Prostate gland (tissue), 2 donors: Measurements from ENCODE around the gene CDKN2B. TPM values are rescaled to one million over a fixed set of nuclear protein-coding genes. Genes with fewer than 3 reads are reported as not detected.

ENCODE experiments used
- DNase-seq: peaks from one replicate; pipeline ENCODE4 v3.0.0-alpha.2; 2019; ENCODE audit warnings: low spot score
- H3K27ac ChIP-seq, 2 donors: fragments of 200-600 bp; sonication (generic); 2 replicates each; pipeline ENCODE4 v1.5.1; 2017 to 2019
- H3K27me3 ChIP-seq: fragments of 200-600 bp; sonication (generic); replicated peaks from 2 replicates; pipeline ENCODE4 v1.5.1; 2019; ENCODE audit not compliant: insufficient read depth
- H3K36me3 ChIP-seq, 2 donors: fragments of 200-600 bp; sonication (generic); 1 replicate in 1 of 2; 2 replicates in 1 of 2; pipeline versions ENCODE4 v1.5.1 to v1.8.1; 2017 to 2019
- H3K4me1 ChIP-seq: fragments of 200-600 bp; sonication (generic); replicated peaks from 2 replicates; pipeline ENCODE4 v1.5.1; 2019
- H3K4me3 ChIP-seq, 2 donors: fragments of 200-600 bp; sonication (generic); 2 replicates each; pipeline ENCODE4 v1.5.1; 2017 to 2019
- H3K9me3 ChIP-seq: fragments of 200-600 bp; sonication (generic); 2 replicates; pipeline ENCODE4 v1.5.1; 2017
- POLR2A ChIP-seq: fragments of 450-650 bp; IDR thresholded peaks from one replicate; pipeline ENCODE4 v1.6.1; 2016; ENCODE audit warnings: antibody characterized with exemption, mild to moderate bottlenecking
- POLR2AphosphoS5 ChIP-seq: sonication (generic); formaldehyde crosslinking; IDR thresholded peaks from one replicate; pipeline ENCODE4 v1.6.1; 2017; ENCODE audit warnings: antibody characterized with exemption
- WGBS: methylation state at CpG from one replicate; pipeline ENCODE4 v1.1.5; 2018; 5-methylcytosine and 5-hydroxymethylcytosine counted together
- intact Hi-C: fragments of 100-400 bp; cut with DNase I; formaldehyde crosslinking; loops from one replicate; pipeline ENCODE4 v1.14.2; 2022
- total RNA-seq, 2 donors: library from RNA; depleted of rRNA; stranded (reverse); fragments of >200 nt; gene quantifications; one replicate each; pipeline ENCODE4 v1.1.0, GENCODE V29; 2016
- TF ChIP-seq, protein P1 (sequence below), 4 experiments: fragments of 200-600 bp in 2 of 4; fragments of 450-650 bp in 2 of 4; sonication (generic) in 2 of 4; IDR thresholded peaks; 1 replicate in 3 of 4; 2 replicates in 1 of 4; pipeline ENCODE4 v1.5.1; 2016 to 2019; ENCODE audit warnings: antibody characterized with exemption in 4 of 4, mild to moderate bottlenecking in 2 of 4, moderate library complexity in 2 of 4

Gene CDKN2B
- total RNA-seq, 2 donors from 2014 or later = 5.4 to 8.8 TPM

DNA sequence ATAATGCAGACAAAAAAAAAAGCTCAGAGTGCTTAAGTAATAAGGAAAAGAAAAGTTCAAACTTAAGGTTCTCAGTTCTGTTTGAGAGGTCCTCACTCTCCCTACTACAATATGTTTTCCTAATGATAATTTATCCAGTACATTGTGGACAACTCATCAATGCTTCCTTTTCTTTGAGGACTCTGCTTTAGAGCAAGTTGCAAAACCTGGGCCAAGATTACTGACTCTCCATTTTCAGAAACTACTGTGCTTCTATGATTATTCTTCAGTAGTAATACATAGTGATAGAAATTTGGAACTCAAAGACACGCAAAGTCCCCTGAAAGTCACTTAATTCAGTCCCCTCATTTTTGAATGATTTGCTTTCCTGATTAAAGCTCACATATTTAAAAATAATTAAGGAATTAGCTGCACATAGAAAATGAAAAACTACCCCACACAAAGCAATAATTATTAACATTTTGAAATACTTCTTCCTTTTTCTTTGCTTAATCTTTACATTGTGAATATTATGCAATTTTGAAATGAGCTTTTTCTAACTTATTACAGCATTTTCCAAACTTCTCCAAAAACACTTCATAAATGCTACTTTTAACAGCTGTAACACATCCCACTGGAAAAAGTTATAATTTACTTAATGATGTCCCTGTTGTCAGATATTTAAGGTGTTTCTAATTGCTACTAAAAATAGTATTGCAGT, 26.1 kb downstream of the CDKN2B start:
- H3K4me1 ChIP-seq = no peaks in the 10 kb centered on the region
- WGBS = 57% methylated on average over 1 of the region's 1 CpG
- intact Hi-C loops = no loop called here
- H3K27ac ChIP-seq = no peak overlapping the region
- DNase-seq = no peak
- H3K4me3 ChIP-seq = no peak overlapping the region
- H3K9me3 ChIP-seq = no peaks in the 10 kb centered on the region
- TF ChIP-seq POLR2AphosphoS5 (no peak), POLR2A (no peak)
- TF ChIP-seq, protein P1, sequence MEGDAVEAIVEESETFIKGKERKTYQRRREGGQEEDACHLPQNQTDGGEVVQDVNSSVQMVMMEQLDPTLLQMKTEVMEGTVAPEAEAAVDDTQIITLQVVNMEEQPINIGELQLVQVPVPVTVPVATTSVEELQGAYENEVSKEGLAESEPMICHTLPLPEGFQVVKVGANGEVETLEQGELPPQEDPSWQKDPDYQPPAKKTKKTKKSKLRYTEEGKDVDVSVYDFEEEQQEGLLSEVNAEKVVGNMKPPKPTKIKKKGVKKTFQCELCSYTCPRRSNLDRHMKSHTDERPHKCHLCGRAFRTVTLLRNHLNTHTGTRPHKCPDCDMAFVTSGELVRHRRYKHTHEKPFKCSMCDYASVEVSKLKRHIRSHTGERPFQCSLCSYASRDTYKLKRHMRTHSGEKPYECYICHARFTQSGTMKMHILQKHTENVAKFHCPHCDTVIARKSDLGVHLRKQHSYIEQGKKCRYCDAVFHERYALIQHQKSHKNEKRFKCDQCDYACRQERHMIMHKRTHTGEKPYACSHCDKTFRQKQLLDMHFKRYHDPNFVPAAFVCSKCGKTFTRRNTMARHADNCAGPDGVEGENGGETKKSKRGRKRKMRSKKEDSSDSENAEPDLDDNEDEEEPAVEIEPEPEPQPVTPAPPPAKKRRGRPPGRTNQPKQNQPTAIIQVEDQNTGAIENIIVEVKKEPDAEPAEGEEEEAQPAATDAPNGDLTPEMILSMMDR (IDR thresholded peaks at IDR 0.05) = no peak
- H3K36me3 ChIP-seq = no peaks in the 10 kb centered on the region
- peaks cover 8% of the 10 kb centered on the region for H3K27me3 ChIP-seq

DNA sequence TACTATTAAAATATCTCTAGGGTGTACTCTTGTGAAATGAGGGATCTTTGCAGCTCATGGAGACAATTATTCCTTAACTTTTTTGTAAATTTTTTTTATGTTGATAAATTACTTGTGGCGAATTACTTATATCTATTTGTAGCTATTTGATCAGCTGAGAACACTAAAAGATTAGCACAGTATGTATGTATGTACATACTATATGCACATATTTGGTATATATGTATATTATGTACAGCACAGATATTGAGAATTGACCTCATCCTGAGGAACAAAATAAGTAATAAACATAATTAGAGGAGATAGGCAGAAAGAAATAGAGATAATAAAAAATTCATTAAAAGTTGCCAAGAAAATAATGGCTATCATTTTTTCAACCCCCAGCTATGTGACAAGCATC, 26.7 kb downstream of the CDKN2B start:
- DNase-seq = no peak
- no peaks in the 10 kb centered on the region for H3K9me3 ChIP-seq
- H3K4me3 ChIP-seq = no peak overlapping the region
- intact Hi-C loops = no loop called here
- no peak overlapping the region for H3K27ac ChIP-seq
- peaks cover 5% of the 10 kb centered on the region for H3K27me3 ChIP-seq
- TF ChIP-seq POLR2A = no peak
- TF ChIP-seq, protein P1 (IDR thresholded peaks at IDR 0.05) = no peak
- no peak for TF ChIP-seq POLR2AphosphoS5
- H3K4me1 ChIP-seq = no peaks in the 10 kb centered on the region
- WGBS = 53% methylated on average over 1 of the region's 1 CpG
- no peaks in the 10 kb centered on the region for H3K36me3 ChIP-seq

DNA sequence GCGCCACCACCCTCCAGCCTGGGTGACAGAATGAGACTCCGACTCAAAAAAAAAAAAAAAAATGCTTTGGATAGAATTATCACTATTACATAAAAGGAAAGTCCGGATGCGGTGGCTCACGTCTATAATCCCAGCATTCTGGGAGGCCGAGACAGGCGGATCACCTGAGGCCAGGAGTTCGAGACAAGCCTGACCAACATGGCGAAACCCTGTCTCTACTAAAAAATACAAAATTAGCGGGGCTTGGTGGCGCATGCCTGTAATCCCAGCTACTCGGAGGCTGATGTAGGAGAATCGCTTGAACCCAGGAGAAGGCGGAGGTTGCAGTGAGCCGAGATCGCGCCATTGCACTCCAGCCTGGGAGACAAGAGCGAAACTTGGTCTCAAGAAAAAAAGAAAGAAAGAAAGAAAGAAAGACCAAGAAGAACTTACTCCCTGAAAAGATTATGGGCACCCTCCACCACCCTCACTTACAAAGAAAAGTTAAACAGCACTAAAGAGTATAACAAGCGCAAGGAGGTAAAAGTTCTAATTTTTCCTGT, 32.7 kb downstream of the CDKN2B start:
- 27% methylated on average over 19 of the region's 19 CpGs for WGBS
- Histone ChIP-seq H3K27me3 (peaks cover 47% of the 10 kb centered on the region), H3K36me3 (no peaks in the 10 kb centered on the region), H3K27ac (no peak overlapping the region), H3K4me3 (no peak overlapping the region), H3K9me3 (no peaks in the 10 kb centered on the region), H3K4me1 (no peaks in the 10 kb centered on the region)
- intact Hi-C loops = no loop called here
- DNase-seq = no peak
- TF ChIP-seq POLR2AphosphoS5 (no peak), POLR2A (no peak)
- TF ChIP-seq, protein P1 (IDR thresholded peaks at IDR 0.05) = no peak

DNA sequence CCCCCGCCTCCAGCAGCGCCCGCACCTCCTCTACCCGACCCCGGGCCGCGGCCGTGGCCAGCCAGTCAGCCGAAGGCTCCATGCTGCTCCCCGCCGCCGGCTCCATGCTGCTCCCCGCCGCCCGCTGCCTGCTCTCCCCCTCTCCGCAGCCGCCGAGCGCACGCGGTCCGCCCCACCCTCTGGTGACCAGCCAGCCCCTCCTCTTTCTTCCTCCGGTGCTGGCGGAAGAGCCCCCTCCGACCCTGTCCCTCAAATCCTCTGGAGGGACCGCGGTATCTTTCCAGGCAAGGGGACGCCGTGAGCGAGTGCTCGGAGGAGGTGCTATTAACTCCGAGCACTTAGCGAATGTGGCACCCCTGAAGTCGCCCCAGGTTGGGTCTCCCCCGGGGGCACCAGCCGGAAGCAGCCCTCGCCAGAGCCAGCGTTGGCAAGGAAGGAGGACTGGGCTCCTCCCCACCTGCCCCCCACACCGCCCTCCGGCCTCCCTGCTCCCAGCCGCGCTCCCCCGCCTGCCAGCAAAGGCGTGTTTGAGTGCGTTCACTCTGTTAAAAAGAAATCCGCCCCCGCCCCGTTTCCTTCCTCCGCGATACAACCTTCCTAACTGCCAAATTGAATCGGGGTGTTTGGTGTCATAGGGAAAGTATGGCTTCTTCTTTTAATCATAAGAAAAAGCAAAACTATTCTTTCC, 34.2 kb downstream of the CDKN2B start:
- no peak for DNase-seq
- peaks cover 59% of the 10 kb centered on the region for H3K27me3 ChIP-seq
- no peak overlapping the region for H3K27ac ChIP-seq
- TF ChIP-seq POLR2AphosphoS5 (no peak), POLR2A (no peak)
- TF ChIP-seq, protein P1 (IDR thresholded peaks at IDR 0.05) = no peak
- 1% methylated on average over 51 of the region's 51 CpGs for WGBS
- no peaks in the 10 kb centered on the region for H3K4me1 ChIP-seq
- peak overlapping the region; percentile 4 to 12 for H3K4me3 ChIP-seq
- intact Hi-C loops = no loop called here
- H3K9me3 ChIP-seq = no peaks in the 10 kb centered on the region
- no peaks in the 10 kb centered on the region for H3K36me3 ChIP-seq
